GM23338 (cell line): ENCODE measurements around the gene PHF21A. TPM values are rescaled to one million over a fixed set of nuclear protein-coding genes. Genes with fewer than 3 reads are reported as not detected.

Source experiments
- ATAC-seq: fragments of 200-7000 bp; cut with Tn5 transposase; 3 replicates; pipeline ENCODE4 v1.9.1; 2020
- DNase-seq: peaks from one replicate; pipeline ENCODE4 v3.0.0-alpha.2; 2015; ENCODE audit warnings: low spot score
- H2AFZ ChIP-seq: fragments of 200-600 bp; sonication (generic); 2 replicates; pipeline ENCODE4 v1.8.0; 2016; ENCODE audit warnings: antibody characterized with exemption, mild to moderate bottlenecking, moderate library complexity
- H3F3A ChIP-seq: fragments of 200-600 bp; sonication (generic); replicated peaks from 2 replicates; pipeline ENCODE4 v1.8.0; 2017; ENCODE audit warnings: antibody characterized with exemption, mixed run types, low read depth
- H3K27ac ChIP-seq: fragments of 200-600 bp; sonication (generic); 2 replicates; pipeline ENCODE4 v1.6.1; 2016; ENCODE audit warnings: low read depth
- H3K27me3 ChIP-seq: fragments of 200-600 bp; sonication (generic); 2 replicates; pipeline ENCODE4 v1.8.0; 2016; ENCODE audit warnings: mild to moderate bottlenecking, mixed run types, moderate library complexity; ENCODE audit not compliant: insufficient read depth
- H3K36me3 ChIP-seq: fragments of 200-600 bp; sonication (generic); 2 replicates; pipeline ENCODE4 v1.8.0; 2016; ENCODE audit warnings: mild to moderate bottlenecking; ENCODE audit not compliant: insufficient read depth
- H3K4me1 ChIP-seq: fragments of 200-600 bp; sonication (generic); 2 replicates; pipeline ENCODE4 v1.8.0; 2016; ENCODE audit warnings: mild to moderate bottlenecking, moderate library complexity; ENCODE audit not compliant: insufficient read depth
- H3K4me2 ChIP-seq: fragments of 200-600 bp; sonication (generic); 2 replicates; pipeline ENCODE4 v1.7.1; 2017; ENCODE audit warnings: mixed run types
- H3K4me3 ChIP-seq: fragments of 200-600 bp; sonication (generic); 2 replicates; pipeline ENCODE4 v1.6.1; 2016; ENCODE audit warnings: mixed run types
- H3K79me2 ChIP-seq: fragments of 200-600 bp; sonication (generic); replicated peaks from 2 replicates; pipeline ENCODE4 v1.8.0; 2017; ENCODE audit warnings: mild to moderate bottlenecking; ENCODE audit not compliant: insufficient read depth
- H3K9me2 ChIP-seq: fragments of 200-600 bp; sonication (generic); 2 replicates; pipeline ENCODE4 v1.8.0; 2017; ENCODE audit not compliant: insufficient read depth
- H4K20me1 ChIP-seq: fragments of 200-600 bp; sonication (generic); replicated peaks from 2 replicates; pipeline ENCODE4 v1.8.0; 2017; ENCODE audit warnings: mild to moderate bottlenecking; ENCODE audit not compliant: insufficient read depth
- H3K27ac Mint-ChIP-seq: 2 replicates; pipeline ENCODE4 v1.8.0; 2020; ENCODE audit warnings: inconsistent platforms, mild to moderate bottlenecking, moderate library complexity, mixed read lengths
- H3K27me3 Mint-ChIP-seq: 3 replicates; pipeline ENCODE4 v1.8.0; 2022; ENCODE audit warnings: low read depth, mild to moderate bottlenecking, moderate library complexity, mixed read lengths, inconsistent platforms; ENCODE audit not compliant: insufficient read depth, poor library complexity
- H3K36me3 Mint-ChIP-seq: 3 replicates; pipeline ENCODE4 v1.8.0; 2021; ENCODE audit warnings: low read depth, mild to moderate bottlenecking, inconsistent platforms, moderate library complexity, mixed read lengths
- H3K4me1 Mint-ChIP-seq: 3 replicates; pipeline ENCODE4 v1.8.0; 2020; ENCODE audit warnings: mild to moderate bottlenecking, inconsistent platforms, mixed read lengths
- H3K4me3 Mint-ChIP-seq: 3 replicates; pipeline ENCODE4 v1.8.0; 2021; ENCODE audit warnings: moderate library complexity, mild to moderate bottlenecking, inconsistent platforms, mixed read lengths
- H3K9me3 Mint-ChIP-seq: 3 replicates; pipeline ENCODE4 v1.8.0; 2020; ENCODE audit warnings: moderate library complexity, mild to moderate bottlenecking, inconsistent platforms, mixed read lengths
- EZH2phosphoT487 ChIP-seq: fragments of 200-600 bp; sonication (generic); IDR thresholded peaks from one replicate; pipeline ENCODE4 v1.8.1; 2018; ENCODE audit warnings: antibody characterized with exemption; ENCODE audit not compliant: unreplicated experiment
- STAT1 ChIP-seq: IDR thresholded peaks from one replicate; pipeline ENCODE4 v1.6.1; 2016; ENCODE audit warnings: antibody characterized with exemption; ENCODE audit not compliant: unreplicated experiment
- ZNF331 ChIP-seq: fragments of 250-450 bp; sonication (Bioruptor Pico); IDR thresholded peaks from 2 replicates; pipeline ENCODE4 v1.5.0; 2020; ENCODE audit warnings: low read depth, mild to moderate bottlenecking, moderate library complexity
- polyA plus RNA-seq: library from polyadenylated mRNA; unstranded; fragments of >200 nt; fragmentation: Nextera tagmentation; extraction: Ambion mirVana; gene quantifications from 2 replicates; pipeline ENCODE4 v1.2.1, GENCODE V29; 2016
- total RNA-seq: library from RNA; depleted of rRNA; stranded (reverse); fragments of >200 nt; shearing (Covaris generic); gene quantifications from 2 replicates; pipeline ENCODE4 v1.2.3, GENCODE V29; 2014
- TF ChIP-seq, protein P1 (sequence below): fragments of 250-450 bp; sonication (Bioruptor Pico); IDR thresholded peaks from 2 replicates; pipeline ENCODE4 v1.5.0; 2020; ENCODE audit warnings: mild to moderate bottlenecking, moderate library complexity
- TF ChIP-seq, protein P2 (sequence below), 2 experiments: fragments of 200-600 bp in 1 of 2; sonication (generic) in 1 of 2; conservative IDR thresholded peaks; 2 replicates each; pipeline versions ENCODE4 v1.5.1 to v1.6.1; 2016 to 2017; ENCODE audit warnings: antibody characterized with exemption in 2 of 2, low read depth in 2 of 2, mild to moderate bottlenecking in 2 of 2, moderate library complexity in 1 of 2

PHF21A gene
- total and polyA plus RNA-seq, 2 experiments from 2014 or later, result 21.7 to 23.6 TPM

DNA sequence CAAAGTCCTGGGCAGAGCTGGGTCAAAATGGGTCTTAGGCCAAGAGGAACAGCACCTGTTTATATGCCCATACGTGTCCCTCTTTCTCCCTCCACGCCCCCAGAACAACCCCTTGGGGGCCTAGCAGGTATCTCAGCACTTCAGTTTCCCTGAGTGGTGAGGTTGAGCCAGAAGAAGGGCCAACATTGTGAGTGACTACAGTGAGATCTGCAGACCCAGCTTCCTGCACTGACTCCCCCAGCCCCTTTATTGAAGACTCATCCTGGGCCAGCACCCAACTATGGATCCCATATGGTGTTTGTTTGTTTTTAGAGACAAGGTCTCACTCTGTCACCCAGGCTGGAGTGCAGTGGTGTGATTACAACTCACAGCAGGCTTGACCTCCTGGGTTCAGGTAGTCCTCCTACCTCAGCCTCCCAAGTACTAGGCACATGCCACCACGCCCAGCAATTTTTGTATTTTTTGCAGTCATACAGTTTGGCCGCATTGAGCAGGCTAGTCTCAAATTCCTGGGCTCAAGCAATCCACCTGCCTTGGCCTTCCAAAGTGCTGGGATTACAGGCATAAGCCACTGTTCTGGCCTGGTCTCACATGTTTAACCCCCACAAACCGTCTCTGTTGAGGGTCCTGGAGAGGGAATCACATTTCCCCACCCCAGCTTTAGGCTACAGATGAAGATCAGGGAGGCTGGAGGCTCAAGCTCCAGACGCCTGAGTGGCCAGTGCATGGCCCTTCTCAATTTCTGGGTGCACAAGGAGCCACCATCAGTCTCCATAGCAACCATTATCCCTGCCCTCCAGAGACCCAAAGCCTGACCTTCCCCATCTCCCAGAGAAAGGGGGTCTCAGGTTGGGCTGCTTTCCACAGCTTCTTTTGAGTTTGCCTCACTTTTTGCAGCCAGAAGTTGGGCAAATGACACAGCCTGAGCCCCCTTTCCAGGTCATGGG, 200.4 kb downstream of the PHF21A start (continued):
- TF ChIP-seq, protein P1, sequence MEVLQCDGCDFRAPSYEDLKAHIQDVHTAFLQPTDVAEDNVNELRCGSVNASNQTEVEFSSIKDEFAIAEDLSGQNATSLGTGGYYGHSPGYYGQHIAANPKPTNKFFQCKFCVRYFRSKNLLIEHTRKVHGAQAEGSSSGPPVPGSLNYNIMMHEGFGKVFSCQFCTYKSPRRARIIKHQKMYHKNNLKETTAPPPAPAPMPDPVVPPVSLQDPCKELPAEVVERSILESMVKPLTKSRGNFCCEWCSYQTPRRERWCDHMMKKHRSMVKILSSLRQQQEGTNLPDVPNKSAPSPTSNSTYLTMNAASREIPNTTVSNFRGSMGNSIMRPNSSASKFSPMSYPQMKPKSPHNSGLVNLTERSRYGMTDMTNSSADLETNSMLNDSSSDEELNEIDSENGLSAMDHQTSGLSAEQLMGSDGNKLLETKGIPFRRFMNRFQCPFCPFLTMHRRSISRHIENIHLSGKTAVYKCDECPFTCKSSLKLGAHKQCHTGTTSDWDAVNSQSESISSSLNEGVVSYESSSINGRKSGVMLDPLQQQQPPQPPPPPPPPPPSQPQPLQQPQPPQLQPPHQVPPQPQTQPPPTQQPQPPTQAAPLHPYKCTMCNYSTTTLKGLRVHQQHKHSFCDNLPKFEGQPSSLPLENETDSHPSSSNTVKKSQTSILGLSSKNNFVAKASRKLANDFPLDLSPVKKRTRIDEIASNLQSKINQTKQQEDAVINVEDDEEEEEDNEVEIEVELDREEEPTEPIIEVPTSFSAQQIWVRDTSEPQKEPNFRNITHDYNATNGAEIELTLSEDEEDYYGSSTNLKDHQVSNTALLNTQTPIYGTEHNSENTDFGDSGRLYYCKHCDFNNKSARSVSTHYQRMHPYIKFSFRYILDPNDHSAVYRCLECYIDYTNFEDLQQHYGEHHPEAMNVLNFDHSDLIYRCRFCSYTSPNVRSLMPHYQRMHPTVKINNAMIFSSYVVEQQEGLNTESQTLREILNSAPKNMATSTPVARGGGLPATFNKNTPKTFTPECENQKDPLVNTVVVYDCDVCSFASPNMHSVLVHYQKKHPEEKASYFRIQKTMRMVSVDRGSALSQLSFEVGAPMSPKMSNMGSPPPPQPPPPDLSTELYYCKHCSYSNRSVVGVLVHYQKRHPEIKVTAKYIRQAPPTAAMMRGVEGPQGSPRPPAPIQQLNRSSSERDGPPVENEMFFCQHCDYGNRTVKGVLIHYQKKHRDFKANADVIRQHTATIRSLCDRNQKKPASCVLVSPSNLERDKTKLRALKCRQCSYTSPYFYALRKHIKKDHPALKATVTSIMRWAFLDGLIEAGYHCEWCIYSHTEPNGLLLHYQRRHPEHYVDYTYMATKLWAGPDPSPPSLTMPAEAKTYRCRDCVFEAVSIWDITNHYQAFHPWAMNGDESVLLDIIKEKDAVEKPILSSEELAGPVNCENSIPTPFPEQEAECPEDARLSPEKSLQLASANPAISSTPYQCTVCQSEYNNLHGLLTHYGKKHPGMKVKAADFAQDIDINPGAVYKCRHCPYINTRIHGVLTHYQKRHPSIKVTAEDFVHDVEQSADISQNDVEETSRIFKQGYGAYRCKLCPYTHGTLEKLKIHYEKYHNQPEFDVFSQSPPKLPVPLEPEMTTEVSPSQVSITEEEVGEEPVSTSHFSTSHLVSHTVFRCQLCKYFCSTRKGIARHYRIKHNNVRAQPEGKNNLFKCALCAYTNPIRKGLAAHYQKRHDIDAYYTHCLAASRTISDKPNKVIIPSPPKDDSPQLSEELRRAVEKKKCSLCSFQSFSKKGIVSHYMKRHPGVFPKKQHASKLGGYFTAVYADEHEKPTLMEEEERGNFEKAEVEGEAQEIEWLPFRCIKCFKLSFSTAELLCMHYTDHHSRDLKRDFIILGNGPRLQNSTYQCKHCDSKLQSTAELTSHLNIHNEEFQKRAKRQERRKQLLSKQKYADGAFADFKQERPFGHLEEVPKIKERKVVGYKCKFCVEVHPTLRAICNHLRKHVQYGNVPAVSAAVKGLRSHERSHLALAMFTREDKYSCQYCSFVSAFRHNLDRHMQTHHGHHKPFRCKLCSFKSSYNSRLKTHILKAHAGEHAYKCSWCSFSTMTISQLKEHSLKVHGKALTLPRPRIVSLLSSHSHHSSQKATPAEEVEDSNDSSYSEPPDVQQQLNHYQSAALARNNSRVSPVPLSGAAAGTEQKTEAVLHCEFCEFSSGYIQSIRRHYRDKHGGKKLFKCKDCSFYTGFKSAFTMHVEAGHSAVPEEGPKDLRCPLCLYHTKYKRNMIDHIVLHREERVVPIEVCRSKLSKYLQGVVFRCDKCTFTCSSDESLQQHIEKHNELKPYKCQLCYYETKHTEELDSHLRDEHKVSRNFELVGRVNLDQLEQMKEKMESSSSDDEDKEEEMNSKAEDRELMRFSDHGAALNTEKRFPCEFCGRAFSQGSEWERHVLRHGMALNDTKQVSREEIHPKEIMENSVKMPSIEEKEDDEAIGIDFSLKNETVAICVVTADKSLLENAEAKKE (CRISPR knock-in tag), result no peak
- TF ChIP-seq, protein P2, sequence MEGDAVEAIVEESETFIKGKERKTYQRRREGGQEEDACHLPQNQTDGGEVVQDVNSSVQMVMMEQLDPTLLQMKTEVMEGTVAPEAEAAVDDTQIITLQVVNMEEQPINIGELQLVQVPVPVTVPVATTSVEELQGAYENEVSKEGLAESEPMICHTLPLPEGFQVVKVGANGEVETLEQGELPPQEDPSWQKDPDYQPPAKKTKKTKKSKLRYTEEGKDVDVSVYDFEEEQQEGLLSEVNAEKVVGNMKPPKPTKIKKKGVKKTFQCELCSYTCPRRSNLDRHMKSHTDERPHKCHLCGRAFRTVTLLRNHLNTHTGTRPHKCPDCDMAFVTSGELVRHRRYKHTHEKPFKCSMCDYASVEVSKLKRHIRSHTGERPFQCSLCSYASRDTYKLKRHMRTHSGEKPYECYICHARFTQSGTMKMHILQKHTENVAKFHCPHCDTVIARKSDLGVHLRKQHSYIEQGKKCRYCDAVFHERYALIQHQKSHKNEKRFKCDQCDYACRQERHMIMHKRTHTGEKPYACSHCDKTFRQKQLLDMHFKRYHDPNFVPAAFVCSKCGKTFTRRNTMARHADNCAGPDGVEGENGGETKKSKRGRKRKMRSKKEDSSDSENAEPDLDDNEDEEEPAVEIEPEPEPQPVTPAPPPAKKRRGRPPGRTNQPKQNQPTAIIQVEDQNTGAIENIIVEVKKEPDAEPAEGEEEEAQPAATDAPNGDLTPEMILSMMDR (conservative IDR thresholded peaks at IDR 0.05; ENCODE audit: low read depth in 2 of 2), result no peak
- no peak for TF ChIP-seq EZH2phosphoT487

DNA sequence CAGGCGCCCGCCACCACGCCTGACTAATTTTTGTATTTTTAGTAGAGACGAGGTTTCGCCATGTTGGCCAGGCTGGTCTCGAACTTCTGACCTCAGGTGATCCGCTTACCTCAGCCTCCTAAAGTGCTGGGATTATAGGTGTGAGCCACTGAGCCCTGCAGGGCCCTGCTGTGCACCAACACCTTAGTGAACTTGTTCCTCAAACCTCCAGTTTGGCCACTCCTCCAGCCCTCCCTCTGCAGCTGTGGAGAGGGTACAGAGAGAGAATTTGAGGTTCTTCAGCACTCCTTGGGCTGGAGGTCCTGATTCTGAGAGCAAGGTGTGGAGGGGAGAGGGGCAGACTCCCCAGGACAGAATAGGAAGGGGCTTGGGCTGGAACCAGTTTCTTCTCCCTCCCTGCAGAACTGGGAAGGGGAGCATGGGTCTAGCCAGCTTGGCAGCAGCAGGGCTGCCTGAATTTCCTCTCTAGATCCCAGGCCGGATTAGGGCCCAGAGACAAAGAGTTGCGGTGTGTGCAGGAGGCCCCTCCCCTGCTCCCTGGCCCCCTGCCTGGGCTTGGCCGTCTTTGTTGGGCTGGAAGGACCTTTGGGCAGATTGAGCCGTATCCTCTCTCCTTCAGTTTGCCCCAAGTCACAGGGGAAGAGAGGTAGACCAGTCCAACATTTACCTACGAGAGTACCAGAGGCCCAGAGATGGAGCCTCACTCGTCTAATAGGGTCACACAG, 201.3 kb downstream of the PHF21A start:
- Mint-ChIP-seq H3K36me3 (peaks cover 10% of the 10 kb centered on the region), H3K27ac (no peak overlapping the region), H3K4me1 (peaks cover 34% of the 10 kb centered on the region), H3K9me3 (no peaks in the 10 kb centered on the region), H3K4me3 (peak overlapping the region; percentile 41; the same call in 2 of the 3 replicates), H3K27me3 (peaks cover 33% of the 10 kb centered on the region)
- Histone ChIP-seq H3K4me1 (peaks cover 39% of the 10 kb centered on the region), H3K9me2 (no peaks in the 10 kb centered on the region), H3K4me2 (peak overlapping the region; percentile 56), H4K20me1 (peaks cover 4% of the 10 kb centered on the region), H3F3A (peaks cover 23% of the 10 kb centered on the region), H3K79me2 (peaks cover 23% of the 10 kb centered on the region), H3K36me3 (no peaks in the 10 kb centered on the region), H2AFZ (0 out of 2 replicates have a peak overlapping the region, but pooled peaks have one; percentile 38), H3K27ac (no peak overlapping the region), H3K27me3 (peaks cover 9% of the 10 kb centered on the region; the same call in 1 of the 2 replicates), H3K4me3 (no peak overlapping the region)
- ATAC-seq (peak; percentile 1), DNase-seq (no peak)
- no peak for TF ChIP-seq ZNF331 (CRISPR knock-in tag)
- no peak for TF ChIP-seq STAT1
